Measurements from ENCODE around the gene RAG1.

GRCh38 chr11:36628141-36628540, 60.3 kb downstream of the RAG1 start:
- TF ChIP-seq CTCF (IDR thresholded peaks at IDR 0.05) (no peak), JUNB (IDR thresholded peaks at IDR 0.05) (no peak), RAD21 (conservative IDR thresholded peaks at IDR 0.05 in 1 of 2, IDR thresholded peaks at IDR 0.05 in 1 of 2) (no peak), CHD4 (IDR thresholded peaks at IDR 0.05; ENCODE audit: borderline replicate concordance) (no peak), ZFP36 (IDR thresholded peaks at IDR 0.05; ENCODE audit: borderline replicate concordance, partially characterized antibody) (no peak), MYC (IDR thresholded peaks at IDR 0.05; ENCODE audit: borderline replicate concordance, low read length) (no peak), REST (IDR thresholded peaks at IDR 0.05) (no peak), ZC3H11A (IDR thresholded peaks at IDR 0.05) (no peak), MAX (IDR thresholded peaks at IDR 0.05) (no peak), TP53 (CRISPR knock-in tag; IDR thresholded peaks at IDR 0.05) (no peak), JUN (IDR thresholded peaks at IDR 0.05) (no peak), RNF2 (IDR thresholded peaks at IDR 0.05; ENCODE audit: borderline replicate concordance, low read depth) (no peak)
